PC-3 (cell line): ENCODE data around the gene NKX1-1. TPM values are rescaled to one million over a fixed set of nuclear protein-coding genes. Genes with fewer than 3 reads are reported as not detected.

Experiments used
- ATAC-seq: fragments of 200-7000 bp; cut with Tn5 transposase; 2 replicates; pipeline ENCODE4 v1.9.1; 2020; ENCODE audit warnings: mild to moderate bottlenecking, moderate library complexity
- BruUV-seq: library from RNA; stranded (reverse); fragments of 400-500 nt; replicated peaks from 2 replicates; lab custom pipeline; 2021; lab: Mats Ljungman, UMichigan
- CTCF ChIA-PET: fragments of 300-600 bp; sonication (Branson Sonifier 250); formaldehyde crosslinking; loops from one replicate; lab custom pipeline; 2022; ENCODE audit warnings: antibody characterized with exemption; lab: Charles Lee
- POLR2A ChIA-PET: fragments of 300-600 bp; sonication (Branson Sonifier 250); formaldehyde crosslinking; loops from one replicate; lab custom pipeline; 2022; ENCODE audit warnings: antibody characterized with exemption; ENCODE audit not compliant: unreplicated experiment; lab: Charles Lee
- DNase-seq: peaks from one replicate; pipeline ENCODE4 v3.0.0-alpha.2; 2015
- H2AFZ ChIP-seq: fragments of 300-600 bp; sonication (generic); 2 replicates; pipeline ENCODE4 v1.6.0; 2016; ENCODE audit warnings: antibody characterized with exemption, low read length
- H3F3A ChIP-seq: fragments of 300-600 bp; sonication (generic); one replicate; pipeline ENCODE4 v1.6.0; 2017; ENCODE audit warnings: antibody characterized with exemption, low read length, control low read depth, mild to moderate bottlenecking; ENCODE audit not compliant: unreplicated experiment
- H3K27ac ChIP-seq: fragments of 300-600 bp; sonication (generic); 2 replicates; pipeline ENCODE4 v1.5.1; 2016; ENCODE audit warnings: mild to moderate bottlenecking, low read length
- H3K27me3 ChIP-seq: fragments of 300-600 bp; sonication (generic); 2 replicates; pipeline ENCODE4 v1.6.1; 2016; ENCODE audit warnings: low read length, mixed read lengths
- H3K36me3 ChIP-seq: fragments of 300-600 bp; sonication (generic); 2 replicates; pipeline ENCODE4 v1.6.1; 2016; ENCODE audit warnings: low read depth, mixed run types, low read length, mixed read lengths
- H3K4me1 ChIP-seq: fragments of 300-600 bp; sonication (generic); 2 replicates; pipeline ENCODE4 v1.5.1; 2016; ENCODE audit warnings: low read length; ENCODE audit not compliant: insufficient read depth
- H3K4me2 ChIP-seq: fragments of 300-600 bp; sonication (generic); 2 replicates; pipeline ENCODE4 v1.6.0; 2016; ENCODE audit warnings: low read length
- H3K4me3 ChIP-seq: fragments of 300-600 bp; sonication (generic); 2 replicates; pipeline ENCODE4 v1.5.1; 2016; ENCODE audit warnings: mild to moderate bottlenecking, low read length, mixed read lengths
- H3K79me2 ChIP-seq: fragments of 300-600 bp; sonication (generic); 2 replicates; pipeline ENCODE4 v1.6.1; 2017; ENCODE audit warnings: low read length, mixed read lengths
- H3K9ac ChIP-seq: fragments of 300-600 bp; sonication (generic); 2 replicates; pipeline ENCODE4 v1.6.0; 2016; ENCODE audit warnings: mild to moderate bottlenecking, low read length
- H3K9me2 ChIP-seq: fragments of 300-600 bp; sonication (generic); replicated peaks from 2 replicates; pipeline ENCODE4 v1.6.1; 2016; ENCODE audit warnings: mixed run types, low read length, mixed read lengths
- H3K9me3 ChIP-seq: fragments of 300-600 bp; sonication (generic); 2 replicates; pipeline ENCODE4 v1.6.1; 2016; ENCODE audit warnings: low read length, mixed read lengths
- H4K20me1 ChIP-seq: fragments of 300-600 bp; sonication (generic); 2 replicates; pipeline ENCODE4 v1.6.1; 2016; ENCODE audit warnings: low read length, mixed read lengths
- CTCF ChIP-seq: fragments of 300-600 bp; sonication (generic); conservative IDR thresholded peaks from 2 replicates; pipeline ENCODE4 v1.5.1; 2017; ENCODE audit warnings: antibody characterized with exemption, low read depth, mild to moderate bottlenecking, low read length
- EZH2 ChIP-seq: fragments of 300-600 bp; sonication (generic); IDR thresholded peaks from one replicate; pipeline ENCODE4 v1.6.1; 2017; ENCODE audit warnings: antibody characterized with exemption, mild to moderate bottlenecking, low read length; ENCODE audit not compliant: unreplicated experiment
- EZH2phosphoT487 ChIP-seq: fragments of 300-600 bp; sonication (generic); IDR thresholded peaks from 2 replicates; pipeline ENCODE4 v1.6.1; 2018; ENCODE audit warnings: mild to moderate bottlenecking, antibody characterized with exemption, low read length, borderline replicate concordance
- intact Hi-C: fragments of 100-400 bp; cut with micrococcal nuclease; formaldehyde crosslinking; loops from 2 replicates; pipeline ENCODE4 v1.9.0; 2023
- total RNA-seq: library from RNA; depleted of rRNA; stranded (reverse); fragments of >200 nt; gene quantifications from 2 replicates; pipeline ENCODE4 v1.2.3, GENCODE V29; 2014

NKX1-1 gene
- total RNA-seq, 1 experiment from 2014 or later, result not detected

DNA sequence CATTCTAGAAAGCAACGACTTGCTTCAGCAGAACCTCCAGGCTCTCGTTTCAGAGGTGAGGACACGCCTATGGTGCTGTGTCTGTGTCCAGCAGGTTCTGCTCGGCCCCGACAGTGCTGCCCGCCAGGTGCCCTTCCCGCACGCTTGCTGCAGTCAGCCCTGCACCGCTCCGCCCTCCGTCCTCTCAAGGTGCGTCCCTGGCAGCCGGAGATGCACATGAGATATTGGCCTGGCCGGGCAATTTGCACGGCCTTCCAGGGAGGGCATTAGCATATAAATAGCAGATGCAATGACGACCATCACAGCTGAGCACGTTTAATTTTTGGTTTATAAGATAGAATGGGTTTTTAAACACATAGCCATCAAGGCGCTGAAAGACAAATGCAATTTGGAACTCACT, 44.8 kb downstream of the NKX1-1 start:
- intact Hi-C loops, result no loop called here
- no peaks in the 10 kb centered on the region for H3F3A ChIP-seq
- BruUV-seq, result no TSS peak
- H3K27me3 ChIP-seq, result no peaks in the 10 kb centered on the region
- no peak overlapping the region for H3K4me3 ChIP-seq
- ATAC-seq (no peak), DNase-seq (no peak)
- H3K9me3 ChIP-seq, result no peaks in the 10 kb centered on the region
- POLR2A ChIA-PET, result no interaction called here
- TF ChIP-seq EZH2phosphoT487, result no peak
- TF ChIP-seq CTCF, result no peak
- no peaks in the 10 kb centered on the region for H3K79me2 ChIP-seq
- H2AFZ ChIP-seq, result no peak overlapping the region
- no peaks in the 10 kb centered on the region for H3K9me2 ChIP-seq
- no peak overlapping the region for H3K4me2 ChIP-seq
- no peaks in the 10 kb centered on the region for H3K4me1 ChIP-seq
- H3K36me3 ChIP-seq, result no peaks in the 10 kb centered on the region
- H4K20me1 ChIP-seq, result no peaks in the 10 kb centered on the region
- CTCF ChIA-PET, result no interaction called here
- no peak overlapping the region for H3K27ac ChIP-seq
- H3K9ac ChIP-seq, result no peak overlapping the region

DNA sequence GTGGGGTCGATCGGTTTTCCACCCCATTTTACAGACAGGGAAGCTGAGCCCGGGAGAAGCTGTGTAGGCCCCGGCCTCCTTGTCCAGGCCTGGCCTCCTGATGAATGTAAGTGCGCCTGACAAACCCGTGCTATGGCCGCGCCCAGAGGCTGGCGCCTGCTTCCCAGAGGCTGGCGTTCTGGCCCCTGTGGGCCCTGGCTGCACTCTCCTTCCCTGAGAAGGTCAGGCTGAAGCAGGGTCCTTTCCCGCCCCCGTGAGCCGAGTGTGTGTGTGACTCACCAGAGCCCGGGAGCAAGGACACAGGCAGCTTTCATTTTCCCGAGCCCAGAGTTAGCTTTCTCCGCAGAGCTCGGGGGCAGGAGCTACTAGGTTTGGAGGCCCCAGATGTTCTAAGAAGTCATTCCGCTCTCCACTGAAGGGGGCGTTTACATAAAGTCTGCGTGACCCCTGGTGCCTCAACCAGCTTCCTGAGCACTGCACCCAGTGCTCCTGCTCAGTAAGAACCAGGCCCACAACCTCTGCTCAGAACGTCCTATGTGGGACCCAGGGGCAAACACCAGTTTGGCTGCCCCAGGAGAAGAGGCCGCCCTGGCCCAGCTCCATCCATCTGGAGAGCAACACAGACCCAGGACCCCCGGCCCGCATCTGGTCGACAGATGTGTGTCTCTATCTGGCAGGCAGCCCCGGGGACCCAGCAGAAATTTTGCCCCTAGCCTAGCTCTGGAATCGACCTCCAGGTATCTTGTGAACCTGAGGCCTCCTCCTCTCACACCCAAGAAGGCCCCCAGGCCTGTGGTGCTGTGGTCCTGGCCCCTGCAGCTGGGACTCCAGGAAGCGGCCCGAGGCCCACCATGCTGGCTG, 45.6 kb downstream of the NKX1-1 start:
- no peak for DNase-seq
- Histone ChIP-seq H4K20me1 (no peaks in the 10 kb centered on the region), H3K4me1 (no peaks in the 10 kb centered on the region), H2AFZ (no peak overlapping the region), H3K9ac (no peak overlapping the region), H3K36me3 (no peaks in the 10 kb centered on the region), H3K27ac (no peak overlapping the region), H3K9me3 (no peaks in the 10 kb centered on the region), H3K79me2 (no peaks in the 10 kb centered on the region), H3K4me3 (no peak overlapping the region), H3K9me2 (no peaks in the 10 kb centered on the region), H3F3A (no peaks in the 10 kb centered on the region), H3K27me3 (no peaks in the 10 kb centered on the region), H3K4me2 (no peak overlapping the region)
- ChIA-PET POLR2A (no interaction called here), CTCF (no interaction called here)
- TF ChIP-seq EZH2 (no peak), EZH2phosphoT487 (no peak), CTCF (no peak)
- ATAC-seq, result no peak
- BruUV-seq, result no TSS peak
- intact Hi-C loops, result no loop called here

DNA sequence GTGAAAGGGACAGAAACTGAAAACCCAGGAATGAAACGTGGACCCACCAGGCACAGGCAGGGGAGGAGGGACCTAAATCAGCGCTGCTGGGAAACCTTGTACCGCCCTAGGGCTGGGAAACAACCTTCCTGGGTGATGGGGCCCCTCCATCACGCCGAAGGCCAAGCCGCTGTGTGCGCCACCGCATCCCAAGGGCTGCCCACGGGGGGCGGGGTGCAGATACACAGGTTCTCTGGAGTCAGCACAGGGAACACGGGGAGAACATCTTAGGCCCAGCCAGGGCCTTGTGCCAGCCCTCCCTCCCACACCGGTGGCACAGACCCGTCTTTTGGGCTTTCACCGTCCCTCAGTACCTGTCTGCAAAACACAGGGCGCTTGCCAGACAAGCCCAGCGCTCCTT, 46.3 kb downstream of the NKX1-1 start:
- BruUV-seq, result no TSS peak
- Histone ChIP-seq H4K20me1 (no peaks in the 10 kb centered on the region), H3K9me3 (no peaks in the 10 kb centered on the region), H3K4me3 (no peak overlapping the region), H3K9ac (no peak overlapping the region), H3K27ac (no peak overlapping the region), H3K4me2 (no peak overlapping the region), H3K4me1 (no peaks in the 10 kb centered on the region), H2AFZ (no peak overlapping the region), H3K9me2 (no peaks in the 10 kb centered on the region), H3K36me3 (no peaks in the 10 kb centered on the region), H3K79me2 (no peaks in the 10 kb centered on the region), H3K27me3 (no peaks in the 10 kb centered on the region), H3F3A (no peaks in the 10 kb centered on the region)
- ATAC-seq (no peak), DNase-seq (no peak)
- ChIA-PET POLR2A (no interaction called here), CTCF (no interaction called here)
- intact Hi-C loops, result no loop called here
- TF ChIP-seq EZH2phosphoT487 (no peak), EZH2 (no peak), CTCF (no peak)
